GM23248 (cell line): ENCODE results near the gene ELMO1.

Source experiments
- EZH2 ChIP-seq: fragments of 200-600 bp; sonication (generic); IDR thresholded peaks from 2 replicates; pipeline ENCODE4 v1.6.1; 2018; ENCODE audit warnings: antibody characterized with exemption, mild to moderate bottlenecking; ENCODE audit not compliant: insufficient read depth, poor library complexity, severe bottlenecking
- EZH2phosphoT487 ChIP-seq: fragments of 200-600 bp; sonication (generic); IDR thresholded peaks from 2 replicates; pipeline ENCODE4 v1.6.1; 2018; ENCODE audit warnings: antibody characterized with exemption, moderate library complexity, mild to moderate bottlenecking, low read depth; ENCODE audit not compliant: insufficient read depth

DNA sequence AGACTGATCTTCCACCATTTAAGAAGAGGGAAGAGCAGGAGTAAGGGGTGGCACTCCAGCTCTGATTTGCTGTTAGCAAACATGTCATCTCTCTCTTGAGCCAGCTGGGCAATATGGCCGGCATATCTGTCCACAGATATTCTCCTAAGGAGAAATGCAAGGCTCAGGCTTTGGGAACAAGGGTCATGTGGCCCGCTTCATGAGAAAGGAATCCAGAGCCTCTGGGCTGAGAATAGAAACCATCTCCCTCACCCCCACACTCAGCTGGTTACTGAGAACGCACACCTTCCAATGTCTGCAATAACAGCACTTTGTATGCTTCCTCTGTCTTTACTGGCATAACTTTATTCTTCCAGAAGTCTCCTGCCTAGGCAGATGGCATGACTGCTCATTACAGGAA lies 171.2 kb downstream of the ELMO1 start:
- TF ChIP-seq EZH2 (no peak), EZH2phosphoT487 (no peak)
